AG08395 (cell line): ENCODE results near the gene CAMTA1.
A peak's percentile ranks its signal among the peaks of the same experiment; 100 is the strongest.

Source experiments
- DNase-seq: peaks from one replicate; pipeline ENCODE4 v3.0.0; 2012; ENCODE audit warnings: mixed read lengths, low spot score

The CAMTA1 gene

DNA sequence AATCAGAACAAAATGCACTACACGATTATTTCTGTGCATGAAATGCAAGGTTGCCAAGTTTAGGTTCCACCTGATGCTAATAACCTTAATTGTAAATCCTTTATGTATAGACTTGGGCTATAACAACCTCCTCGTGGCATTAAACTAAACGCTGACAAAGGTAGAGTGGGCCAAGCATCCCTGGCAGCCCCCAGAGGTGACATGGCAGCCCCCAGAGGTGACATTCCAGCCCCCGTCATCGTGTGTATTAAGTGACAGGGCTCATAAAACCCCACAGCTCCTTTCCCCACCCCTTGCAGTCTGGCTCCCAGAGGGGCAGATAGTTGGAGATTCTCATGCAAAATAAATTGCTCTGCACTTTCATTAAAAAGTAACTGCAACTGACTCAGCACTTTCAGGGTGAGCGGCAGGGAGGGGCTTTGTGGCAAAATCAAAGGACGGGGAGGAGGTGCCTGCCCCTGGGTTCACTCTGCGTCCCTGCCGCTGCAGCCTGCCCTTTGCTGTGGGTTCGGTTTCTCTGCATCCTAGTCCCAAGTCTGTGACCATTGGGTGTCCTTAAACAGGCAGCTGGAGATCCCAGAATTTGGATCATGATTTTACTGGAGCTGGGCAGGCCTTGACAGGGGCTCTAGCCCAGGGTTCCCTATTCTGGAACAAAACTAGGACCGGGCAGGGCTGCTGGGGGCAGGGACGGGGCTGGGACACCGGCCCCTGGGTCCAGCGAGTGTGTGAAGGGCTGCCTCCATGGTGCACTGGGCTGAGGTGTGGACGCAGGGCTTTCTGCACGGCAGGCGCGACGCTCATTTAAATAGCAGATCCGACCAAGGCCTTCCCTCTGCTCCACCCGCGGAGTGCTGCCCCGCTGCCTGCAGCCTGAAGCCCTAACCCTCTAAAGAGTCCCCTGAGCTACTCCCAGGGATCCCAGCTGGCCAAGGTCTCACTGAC is 751.0 kb downstream of the CAMTA1 start:
- no peak for DNase-seq

DNA sequence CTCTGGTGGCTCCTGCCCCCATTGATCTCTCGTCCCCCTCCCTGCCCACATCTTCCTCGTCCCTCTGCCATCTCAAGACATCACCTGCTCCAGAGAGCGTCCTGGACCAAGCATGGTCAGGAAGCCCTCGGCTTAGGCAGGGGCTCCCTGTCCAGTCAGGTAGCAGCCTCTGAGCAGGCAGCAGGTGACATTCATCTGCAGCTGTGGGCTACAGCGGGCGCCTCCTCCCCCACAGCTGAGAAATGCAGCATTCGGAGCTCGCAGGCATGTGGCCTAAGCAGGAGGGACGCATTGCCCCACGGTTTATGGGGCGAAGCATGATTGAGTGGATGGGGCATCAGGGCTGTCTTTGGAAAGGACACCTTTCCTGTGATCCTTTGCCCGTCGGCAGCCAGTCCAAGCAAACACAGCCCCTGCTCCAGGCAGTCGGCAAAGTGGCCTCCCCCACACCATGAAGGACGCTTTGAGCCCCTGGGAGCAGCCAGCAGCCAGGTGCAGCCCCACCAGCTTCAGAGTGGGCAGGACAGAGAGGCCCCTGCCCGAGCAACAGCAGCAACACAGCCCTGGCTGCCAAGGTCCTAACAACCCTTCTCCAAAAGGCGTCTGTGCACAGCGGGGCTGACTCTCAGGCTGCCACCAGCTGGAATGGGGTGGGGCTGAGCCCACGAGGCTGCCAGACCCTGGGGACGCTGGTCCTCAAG is 751.8 kb downstream of the CAMTA1 start:
- no peak for DNase-seq

DNA sequence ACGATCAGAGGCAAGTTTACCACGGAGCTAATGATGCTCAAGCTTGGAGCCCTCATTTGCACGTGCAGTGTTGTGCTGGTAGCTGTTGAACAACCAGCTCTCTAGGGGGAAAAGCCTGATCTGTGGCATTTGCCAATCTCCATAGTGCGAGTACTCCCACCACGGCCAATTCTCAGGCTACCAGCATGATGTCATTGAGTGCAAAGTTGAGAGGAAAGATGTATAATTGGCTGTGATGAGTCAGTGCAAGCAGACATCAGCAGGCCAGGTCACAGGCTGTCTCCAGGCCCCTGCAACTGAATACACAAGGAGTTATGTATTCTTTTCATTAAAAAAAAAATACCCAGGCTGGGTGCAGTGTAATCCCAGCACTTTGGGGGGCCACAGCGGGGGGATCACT is 752.8 kb downstream of the CAMTA1 start:
- DNase-seq: no peak

DNA sequence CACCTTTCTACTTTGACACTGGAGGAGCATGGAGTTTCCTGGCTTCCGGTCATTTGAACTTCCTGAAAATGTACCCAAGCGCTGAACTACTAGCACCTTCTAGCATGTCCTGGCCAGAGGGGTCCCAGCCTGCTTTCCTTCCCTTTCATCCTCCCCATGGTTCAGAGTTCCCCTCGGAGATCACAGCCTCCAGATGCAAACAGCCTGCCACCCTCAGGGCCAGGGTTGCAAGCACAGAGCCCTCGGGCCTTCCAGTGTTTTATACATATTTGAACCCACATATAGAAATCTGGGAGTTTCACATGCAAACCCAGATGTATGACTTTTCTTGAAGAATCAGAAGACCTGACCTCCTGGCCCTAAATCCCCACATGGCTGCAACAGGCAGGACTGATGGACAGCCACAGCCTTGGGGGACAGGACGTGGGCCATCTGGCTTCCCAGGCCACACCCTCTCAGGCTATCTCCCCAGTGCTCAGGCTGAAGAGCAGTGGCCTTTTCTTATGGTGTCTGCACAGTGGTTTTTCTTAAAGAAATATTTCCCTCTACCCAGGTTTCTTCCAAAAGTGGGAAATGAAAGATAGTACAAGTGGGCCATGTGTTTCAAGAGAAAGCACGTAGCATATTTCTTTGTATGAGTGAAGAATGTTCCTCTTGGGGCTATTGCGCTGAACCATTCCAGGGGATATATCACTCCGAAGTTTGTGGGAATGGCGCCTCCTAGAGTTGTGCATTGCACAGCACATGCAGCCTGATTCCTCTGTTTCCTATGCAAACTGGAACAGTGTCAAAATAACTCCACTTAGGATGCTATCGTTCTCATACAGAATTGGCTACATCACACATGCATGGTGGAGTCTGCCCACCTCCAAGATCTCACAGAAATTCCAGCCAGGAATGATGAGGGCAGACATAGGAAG is 753.9 kb downstream of the CAMTA1 start:
- DNase-seq: no peak

DNA sequence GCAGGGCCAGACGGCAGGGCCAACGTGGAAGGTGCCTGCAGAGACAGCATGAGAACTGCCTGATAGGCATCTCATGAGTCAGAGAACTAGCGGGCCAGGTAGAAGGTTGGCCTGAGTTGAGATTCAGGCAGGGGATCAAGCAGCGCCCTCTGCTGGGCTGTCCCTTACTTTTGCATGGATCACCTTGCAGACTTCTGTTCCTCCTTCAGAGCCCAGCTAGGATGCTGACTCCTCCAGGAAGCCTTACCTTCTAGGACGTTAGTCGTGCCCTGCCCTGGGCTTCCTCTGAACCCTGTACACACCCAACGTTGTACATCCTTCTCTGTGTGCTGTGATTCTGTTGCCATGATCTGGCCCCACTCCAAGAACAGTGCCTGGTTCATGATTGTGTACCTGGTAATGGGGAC is 754.5 kb downstream of the CAMTA1 start:
- no peak for DNase-seq

DNA sequence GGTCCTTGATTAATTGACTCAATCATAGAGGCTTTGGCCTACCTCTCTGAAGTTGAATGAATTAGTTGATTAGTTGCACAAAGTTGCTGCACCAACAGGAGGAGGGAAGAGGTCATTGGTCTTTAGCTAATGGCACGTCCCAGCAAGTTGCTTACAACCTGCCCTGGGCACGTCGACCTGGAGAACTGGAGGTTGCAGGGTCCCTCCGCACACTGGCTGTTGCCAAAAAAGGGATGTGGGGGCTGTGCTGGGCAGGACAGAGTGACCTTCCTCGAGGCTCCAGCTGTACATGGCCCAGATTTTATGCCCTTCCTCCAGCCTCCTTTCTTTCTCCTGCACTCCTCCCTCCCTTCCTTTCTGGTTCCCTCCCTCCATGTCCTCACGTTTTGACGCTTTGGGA is 755.6 kb downstream of the CAMTA1 start:
- DNase-seq: no peak

DNA sequence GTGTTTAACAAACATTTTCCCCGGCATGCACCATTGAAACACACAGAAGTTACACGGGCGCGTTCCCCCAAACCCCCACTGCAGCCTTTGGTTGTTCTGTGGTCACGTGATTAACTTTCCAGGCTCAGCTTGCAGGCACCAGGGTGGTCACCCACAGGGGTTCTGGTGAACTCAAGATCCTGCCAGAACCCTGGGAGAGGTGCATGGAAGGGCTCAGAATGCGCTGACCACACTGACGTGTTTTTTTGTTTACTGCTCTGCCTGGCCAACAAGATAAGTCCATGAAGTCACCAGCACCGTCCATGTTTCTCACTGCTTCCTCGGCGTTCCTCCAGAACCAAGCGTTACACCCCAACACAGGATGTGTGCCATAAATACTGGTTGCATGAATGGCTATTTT is 756.4 kb downstream of the CAMTA1 start:
- no peak for DNase-seq

GRCh38 chr1:7543718-7544090 is 758.5 kb downstream of the CAMTA1 start:
- DNase-seq: no peak

DNA sequence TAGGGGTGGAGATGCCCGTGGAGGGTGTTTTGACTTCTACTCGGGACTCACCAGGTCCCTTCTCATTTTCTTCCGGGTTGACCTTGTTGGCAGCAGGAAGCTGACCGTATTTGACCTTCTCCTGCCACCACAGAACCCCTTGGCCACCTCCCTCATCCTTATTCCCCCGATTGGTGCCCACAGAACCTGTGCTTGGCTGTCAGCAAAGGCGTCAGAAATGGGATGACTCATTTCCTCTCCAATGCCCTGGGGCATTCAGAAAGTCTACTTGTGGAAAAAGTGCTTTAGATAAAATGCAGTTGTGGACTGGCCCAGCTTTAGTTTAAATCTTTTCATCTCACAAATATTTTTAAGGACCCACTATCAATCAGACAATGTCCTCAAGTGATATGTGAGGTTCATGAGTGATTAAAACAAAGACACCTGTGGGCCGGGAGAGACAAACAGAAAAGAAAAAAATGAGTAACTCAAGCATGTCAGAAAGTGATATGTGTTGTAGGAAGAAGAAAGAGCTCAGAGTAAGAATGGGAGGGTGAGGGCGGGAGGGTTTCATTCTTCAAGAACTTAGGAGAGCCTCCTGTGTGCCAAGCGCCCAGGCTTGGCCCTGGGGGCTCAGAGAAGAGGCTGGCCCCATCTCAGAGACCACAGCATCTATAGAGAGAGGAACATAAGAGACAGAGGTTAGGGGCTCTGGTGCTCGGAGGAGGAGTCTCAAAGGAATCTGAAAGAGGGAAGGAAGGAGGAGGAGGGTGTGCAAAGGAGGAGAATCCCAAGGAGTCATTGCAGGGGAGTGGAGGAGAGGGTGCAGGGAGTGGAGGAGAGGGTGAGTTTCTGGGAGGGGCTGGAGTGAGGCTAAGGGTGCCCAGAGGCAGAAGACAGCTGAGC is 764.3 kb downstream of the CAMTA1 start:
- DNase-seq: peak; percentile 68

DNA sequence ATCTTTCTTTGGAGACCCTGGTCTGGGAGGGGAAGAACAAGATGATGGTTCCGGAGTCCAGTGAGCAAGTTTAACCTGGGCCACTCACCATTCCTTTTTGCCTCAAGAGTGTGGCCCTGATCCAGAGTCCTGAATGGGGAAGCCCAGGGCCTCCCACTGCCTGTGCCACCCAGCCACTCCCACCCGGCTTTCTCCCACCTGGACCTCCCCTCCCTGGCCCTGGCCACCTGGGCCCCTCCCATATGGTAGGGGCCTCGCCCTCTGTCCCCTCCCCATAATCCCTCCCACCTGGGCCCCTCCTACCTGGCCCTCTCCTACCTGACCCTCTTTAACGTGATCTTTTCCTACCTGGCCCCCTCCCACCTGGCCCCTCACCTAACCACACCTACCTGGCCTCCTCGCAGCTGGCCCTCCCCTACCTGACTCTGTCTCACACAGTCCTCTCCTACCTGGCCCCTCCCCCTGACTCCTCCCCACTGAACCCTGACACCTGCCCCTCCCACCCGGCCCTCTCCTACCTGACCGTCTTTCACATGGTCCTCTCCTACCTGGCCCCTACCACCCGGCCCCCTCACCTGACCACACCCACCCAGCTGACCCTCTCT is 765.1 kb downstream of the CAMTA1 start:
- DNase-seq: no peak

DNA sequence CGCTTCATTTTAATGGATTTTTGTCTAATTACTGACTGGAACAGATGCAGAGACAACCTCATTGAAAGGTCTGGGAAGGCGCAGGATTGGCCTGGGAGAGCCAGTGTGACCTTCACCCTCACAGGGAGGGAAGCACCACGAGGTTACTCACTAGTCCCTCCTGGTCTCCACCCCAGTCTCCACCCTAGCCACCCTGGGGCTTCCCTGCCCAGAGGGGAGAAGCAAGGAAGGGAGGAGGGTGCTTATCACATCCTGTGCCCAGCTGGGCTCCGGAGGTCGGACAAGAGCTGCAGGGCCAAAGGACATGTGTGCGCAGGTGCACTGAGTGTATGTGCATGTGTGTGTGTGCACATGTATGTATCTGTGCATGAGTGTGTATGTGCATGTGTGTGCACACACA is 765.7 kb downstream of the CAMTA1 start:
- DNase-seq: no peak

GRCh38 chr1:7551442-7551841 is 766.2 kb downstream of the CAMTA1 start:
- no peak for DNase-seq

- DNase-seq: no peak
These were observed 767.1 kb downstream of the CAMTA1 start for GRCh38 chr1:7552402-7552801.

DNA sequence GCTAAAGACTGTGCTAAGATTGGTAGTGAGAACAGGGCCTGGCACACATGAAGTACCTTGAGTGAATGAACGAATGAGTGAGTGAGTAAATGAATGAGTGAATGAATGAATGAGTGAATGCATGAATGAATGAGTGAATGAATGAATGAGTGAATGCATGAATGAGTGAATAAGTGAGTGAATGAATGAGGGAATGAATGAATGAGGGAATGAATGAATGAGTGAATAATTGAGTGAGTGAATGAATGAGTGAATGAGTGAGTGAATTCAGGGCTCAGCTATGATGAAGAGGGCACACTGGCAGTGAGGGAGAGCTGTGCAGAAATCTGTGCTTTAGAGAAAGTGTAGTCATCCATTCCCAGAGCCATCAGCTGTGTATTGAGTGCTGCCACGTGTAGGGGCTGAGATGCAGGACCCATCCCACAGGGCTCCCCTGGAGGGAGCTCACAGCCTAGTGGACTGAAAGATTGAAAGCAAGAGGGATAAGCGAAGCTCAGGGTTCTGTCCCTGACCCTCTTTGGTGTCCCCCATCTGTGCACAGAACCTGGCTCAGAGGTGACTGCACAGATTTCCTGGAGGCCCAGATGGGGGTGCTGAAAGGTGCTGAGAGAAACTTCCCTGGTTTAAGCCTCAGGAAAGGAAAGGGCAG is 767.9 kb downstream of the CAMTA1 start:
- no peak for DNase-seq

GRCh38 chr1:7554385-7555235 is 769.4 kb downstream of the CAMTA1 start:
- DNase-seq: no peak

DNA sequence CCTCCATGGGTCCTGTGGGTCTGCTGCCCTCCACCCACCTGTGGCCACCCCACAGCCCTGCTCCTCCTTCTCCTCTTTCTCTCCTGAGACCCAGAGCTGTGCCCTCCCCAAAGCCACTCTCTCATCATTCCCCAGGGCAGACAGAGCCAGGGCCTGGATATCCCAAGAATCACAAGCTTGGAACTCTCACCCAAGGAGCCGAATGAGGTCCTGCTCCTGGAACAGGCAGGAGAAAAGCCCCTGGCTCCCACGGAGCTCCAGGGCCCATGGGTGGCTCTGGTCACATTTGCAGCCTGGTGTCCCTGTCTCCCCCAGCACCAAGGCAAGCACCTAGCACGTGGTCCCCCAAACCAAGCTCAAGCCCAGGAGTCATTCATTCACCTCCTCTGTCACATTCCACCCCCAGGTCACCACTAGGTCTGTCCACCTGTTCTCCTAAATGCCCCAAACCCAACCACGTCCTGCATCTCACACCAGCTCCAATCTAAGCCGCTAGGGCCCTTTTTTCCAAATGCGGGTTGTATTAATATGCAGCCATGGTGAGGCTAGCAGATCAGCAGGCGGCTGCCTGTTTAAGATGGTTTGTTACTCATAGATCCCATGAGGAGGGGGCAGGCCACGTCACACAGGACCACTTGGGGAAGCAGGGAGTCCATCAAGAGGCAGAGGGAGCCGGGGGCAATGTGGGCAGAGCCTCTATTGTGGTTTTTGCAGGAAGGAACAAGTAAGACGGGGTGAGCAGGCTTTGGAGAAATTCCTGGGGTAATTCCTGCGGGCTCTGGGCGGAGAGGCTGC is 770.3 kb downstream of the CAMTA1 start:
- no peak for DNase-seq

GRCh38 chr1:7557301-7557891 is 772.1 kb downstream of the CAMTA1 start:
- no peak for DNase-seq

DNA sequence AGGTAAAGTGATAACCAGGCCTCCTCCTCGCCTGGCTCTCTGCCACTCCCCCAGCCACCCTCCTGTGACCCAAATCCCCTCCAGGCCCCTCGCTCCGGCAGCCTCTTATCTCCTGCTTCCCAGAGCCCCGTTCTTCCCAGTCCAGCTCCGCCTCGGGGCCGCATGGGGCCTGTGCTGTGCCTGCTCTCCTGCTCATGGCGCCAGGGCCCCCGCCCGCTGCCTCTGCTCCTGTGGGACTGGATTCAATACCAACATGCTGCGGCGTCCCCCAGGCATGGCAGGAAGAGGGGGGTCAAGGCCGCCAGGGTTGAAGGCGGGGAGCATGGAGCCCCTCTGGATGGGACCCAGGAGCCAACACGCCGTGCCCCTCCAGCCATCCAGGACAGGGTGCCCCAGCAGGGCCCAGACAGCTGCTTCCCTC is 772.8 kb downstream of the CAMTA1 start:
- no peak for DNase-seq
